Parathyroid adenoma (tissue), 2 donors: ENCODE data around the gene PKIG.

Experiments
- H2AFZ ChIP-seq: fragments of 300-600 bp; sonication (generic); one replicate; pipeline ENCODE4 v1.7.0; 2017; ENCODE audit warnings: antibody characterized with exemption, mild to moderate bottlenecking
- H3K27ac ChIP-seq: fragments of 300-600 bp; sonication (generic); one replicate; pipeline ENCODE4 v1.7.0; 2017
- H3K27me3 ChIP-seq: fragments of 300-600 bp; sonication (generic); one replicate; pipeline ENCODE4 v1.7.0; 2017; ENCODE audit warnings: low read length; ENCODE audit not compliant: control insufficient read depth, insufficient read depth
- H3K36me3 ChIP-seq: fragments of 300-600 bp; sonication (generic); one replicate; pipeline ENCODE4 v1.7.0; 2017; ENCODE audit warnings: low read length; ENCODE audit not compliant: control insufficient read depth, insufficient read depth
- H3K4me1 ChIP-seq: fragments of 300-600 bp; sonication (generic); one replicate; pipeline ENCODE4 v1.7.0; 2017; ENCODE audit warnings: control low read depth
- H3K4me2 ChIP-seq: fragments of 300-600 bp; sonication (generic); one replicate; pipeline ENCODE4 v1.7.0; 2017; ENCODE audit warnings: low read length
- H3K4me3 ChIP-seq: fragments of 300-600 bp; sonication (generic); one replicate; pipeline ENCODE4 v1.7.0; 2017; ENCODE audit warnings: low read depth, low read length
- H3K79me2 ChIP-seq: fragments of 300-600 bp; sonication (generic); one replicate; pipeline ENCODE4 v1.7.0; 2017; ENCODE audit warnings: control low read depth
- H3K9ac ChIP-seq: fragments of 300-600 bp; sonication (generic); one replicate; pipeline ENCODE4 v1.7.0; 2017; ENCODE audit warnings: mild to moderate bottlenecking
- H3K9me3 ChIP-seq: fragments of 300-600 bp; sonication (generic); one replicate; pipeline ENCODE4 v1.7.0; 2017; ENCODE audit warnings: low read length; ENCODE audit not compliant: control insufficient read depth
- TF ChIP-seq, protein P1 (sequence below): fragments of 300-600 bp; sonication (generic); IDR thresholded peaks from one replicate; pipeline ENCODE4 v1.7.0; 2017; ENCODE audit warnings: antibody characterized with exemption, mild to moderate bottlenecking
- donor health status: primary hyperparathyroidism.

The PKIG gene

DNA sequence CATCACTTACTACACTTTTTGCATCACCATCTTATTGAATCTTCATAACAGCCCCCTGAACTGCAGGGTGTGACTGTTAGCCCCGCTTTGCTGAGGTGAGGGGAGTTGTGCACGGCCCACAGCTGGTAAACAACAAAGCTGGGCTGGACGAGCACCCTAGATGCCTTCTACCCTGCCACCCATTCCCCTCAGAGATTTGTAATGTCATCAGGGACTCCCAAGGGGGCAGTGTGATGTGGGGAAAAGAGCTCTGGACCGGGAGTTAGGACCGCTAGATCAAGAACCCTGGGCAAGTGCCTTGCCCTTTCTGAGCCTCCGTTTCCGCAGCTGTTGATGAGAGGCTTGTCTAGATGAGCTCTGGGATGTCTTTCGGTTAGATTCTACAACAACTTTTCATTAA lies 20.9 kb downstream of the PKIG start:
- H3K9ac ChIP-seq, result no peak overlapping the region
- no peaks in the 10 kb centered on the region for H3K9me3 ChIP-seq
- H3K27ac ChIP-seq, result no peak overlapping the region
- H3K79me2 ChIP-seq, result peaks cover 13% of the 10 kb centered on the region
- H3K4me3 ChIP-seq, result no peak overlapping the region
- H2AFZ ChIP-seq, result no peak overlapping the region
- H3K4me2 ChIP-seq, result no peak overlapping the region
- TF ChIP-seq, protein P1, sequence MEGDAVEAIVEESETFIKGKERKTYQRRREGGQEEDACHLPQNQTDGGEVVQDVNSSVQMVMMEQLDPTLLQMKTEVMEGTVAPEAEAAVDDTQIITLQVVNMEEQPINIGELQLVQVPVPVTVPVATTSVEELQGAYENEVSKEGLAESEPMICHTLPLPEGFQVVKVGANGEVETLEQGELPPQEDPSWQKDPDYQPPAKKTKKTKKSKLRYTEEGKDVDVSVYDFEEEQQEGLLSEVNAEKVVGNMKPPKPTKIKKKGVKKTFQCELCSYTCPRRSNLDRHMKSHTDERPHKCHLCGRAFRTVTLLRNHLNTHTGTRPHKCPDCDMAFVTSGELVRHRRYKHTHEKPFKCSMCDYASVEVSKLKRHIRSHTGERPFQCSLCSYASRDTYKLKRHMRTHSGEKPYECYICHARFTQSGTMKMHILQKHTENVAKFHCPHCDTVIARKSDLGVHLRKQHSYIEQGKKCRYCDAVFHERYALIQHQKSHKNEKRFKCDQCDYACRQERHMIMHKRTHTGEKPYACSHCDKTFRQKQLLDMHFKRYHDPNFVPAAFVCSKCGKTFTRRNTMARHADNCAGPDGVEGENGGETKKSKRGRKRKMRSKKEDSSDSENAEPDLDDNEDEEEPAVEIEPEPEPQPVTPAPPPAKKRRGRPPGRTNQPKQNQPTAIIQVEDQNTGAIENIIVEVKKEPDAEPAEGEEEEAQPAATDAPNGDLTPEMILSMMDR, result no peak
- no peaks in the 10 kb centered on the region for H3K27me3 ChIP-seq
- H3K4me1 ChIP-seq, result peaks cover 15% of the 10 kb centered on the region
- no peaks in the 10 kb centered on the region for H3K36me3 ChIP-seq

DNA sequence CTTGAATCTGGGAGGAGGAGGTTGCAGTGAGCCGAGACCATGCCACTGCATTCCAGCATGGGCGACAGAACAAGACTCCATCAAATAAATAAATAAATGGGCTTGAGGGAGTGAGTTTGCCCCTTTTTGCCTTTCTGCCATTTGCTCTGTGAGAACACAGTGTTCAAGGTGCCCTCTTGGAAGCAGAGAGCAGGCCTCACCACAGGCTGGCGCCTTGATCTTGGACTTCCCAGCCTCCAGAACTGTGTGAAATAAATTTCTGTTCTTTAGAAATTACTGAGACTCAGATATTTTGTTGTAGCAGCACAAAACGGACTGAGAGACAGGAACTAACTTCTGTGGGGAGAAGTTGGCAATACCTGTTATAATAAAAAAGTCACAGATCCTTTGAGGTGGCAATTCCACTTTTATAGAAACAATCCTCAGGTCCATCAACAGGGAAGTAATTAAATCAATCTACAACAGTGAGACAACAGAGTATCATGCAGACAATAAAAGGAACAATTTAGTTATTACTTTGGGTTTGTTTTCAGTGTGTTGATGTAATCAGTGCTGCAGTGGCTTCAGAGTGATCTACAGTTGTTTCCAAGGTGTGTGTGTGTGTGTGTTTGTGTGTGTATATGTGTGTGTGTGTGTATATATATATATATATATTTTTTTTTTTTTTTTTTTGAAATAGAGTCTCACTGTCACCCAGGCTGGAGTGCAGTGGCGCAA lies 24.5 kb downstream of the PKIG start:
- Histone ChIP-seq H3K9ac (no peak overlapping the region), H3K27ac (no peak overlapping the region), H3K4me2 (no peak overlapping the region), H3K79me2 (peaks cover 6% of the 10 kb centered on the region), H3K4me1 (peaks cover 12% of the 10 kb centered on the region), H3K9me3 (no peaks in the 10 kb centered on the region), H3K36me3 (no peaks in the 10 kb centered on the region), H3K27me3 (no peaks in the 10 kb centered on the region), H3K4me3 (no peak overlapping the region), H2AFZ (no peak overlapping the region)
- TF ChIP-seq, protein P1, result no peak

DNA sequence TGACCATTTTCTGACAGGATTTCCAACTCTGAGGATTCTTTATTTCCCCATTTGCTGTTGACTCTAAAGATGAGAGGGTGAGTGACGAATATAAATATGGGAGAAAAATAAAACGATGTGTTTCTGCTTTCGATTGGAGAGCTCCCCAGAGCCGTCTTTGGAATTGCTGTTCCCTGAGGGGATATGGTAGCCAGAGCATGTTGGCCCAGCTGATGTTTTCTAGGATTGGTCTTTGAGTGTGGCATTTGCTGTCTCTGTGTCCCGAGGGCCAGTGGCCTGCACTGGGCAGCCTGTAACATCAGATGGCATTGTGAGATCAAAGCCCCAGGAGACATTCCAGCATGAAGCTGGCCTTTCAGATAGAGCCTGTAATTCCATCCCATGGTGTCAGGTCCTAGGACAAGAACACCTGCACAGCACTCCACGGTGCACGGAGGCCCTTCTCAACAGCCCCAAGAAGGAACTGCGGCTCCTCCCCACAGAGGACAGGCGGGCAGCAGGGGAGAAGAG lies 26.7 kb downstream of the PKIG start:
- no peak overlapping the region for H3K4me3 ChIP-seq
- H3K79me2 ChIP-seq, result peaks cover 13% of the 10 kb centered on the region
- peak overlapping the region; percentile 43 for H3K4me2 ChIP-seq
- H3K27me3 ChIP-seq, result no peaks in the 10 kb centered on the region
- no peak overlapping the region for H3K9ac ChIP-seq
- peak overlapping the region; percentile 90 for H3K27ac ChIP-seq
- TF ChIP-seq, protein P1, result no peak
- no peaks in the 10 kb centered on the region for H3K9me3 ChIP-seq
- H3K36me3 ChIP-seq, result no peaks in the 10 kb centered on the region
- peaks cover 8% of the 10 kb centered on the region for H3K4me1 ChIP-seq
- H2AFZ ChIP-seq, result peak overlapping the region; percentile 68

DNA sequence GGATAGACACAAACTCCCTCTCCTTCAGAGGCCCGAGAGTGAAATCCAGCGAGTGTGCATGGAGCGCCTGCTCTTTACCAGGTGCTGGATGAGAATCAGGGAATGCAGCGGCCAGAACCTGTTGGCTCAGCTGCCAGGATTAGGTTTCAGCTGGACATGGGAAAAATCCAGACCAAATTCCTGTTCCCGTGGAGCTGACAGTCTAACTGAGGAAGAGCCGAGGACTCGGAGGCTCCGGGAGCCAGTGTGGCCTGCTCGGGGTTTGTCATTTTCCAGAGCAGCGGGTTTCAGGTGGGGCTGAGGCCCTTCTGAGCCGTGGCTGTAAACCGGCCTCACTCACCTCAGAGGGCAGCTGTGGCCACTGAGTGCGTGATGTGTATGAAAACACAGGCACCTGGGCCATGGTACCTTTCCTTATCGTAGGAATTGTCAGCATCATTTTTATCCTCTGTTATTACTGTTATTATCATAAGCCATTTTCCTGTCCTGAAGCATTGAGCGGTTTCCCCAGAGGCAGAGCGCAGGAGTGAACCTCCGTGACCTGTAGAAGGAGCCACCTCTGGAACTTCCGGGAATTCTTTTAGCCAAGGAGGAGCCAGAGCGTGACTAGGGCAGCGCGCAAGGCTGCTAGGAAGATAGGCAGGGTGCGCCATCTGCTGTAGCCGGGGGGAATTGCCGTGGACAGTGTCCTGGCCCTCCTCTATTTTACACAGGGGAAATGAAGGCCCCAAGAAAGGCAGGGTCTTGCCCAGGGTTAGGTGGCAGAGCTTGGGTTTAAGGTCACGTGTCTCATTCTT lies 27.3 kb downstream of the PKIG start:
- H3K27ac ChIP-seq, result peak overlapping the region; percentile 90
- H3K9me3 ChIP-seq, result no peaks in the 10 kb centered on the region
- H3K36me3 ChIP-seq, result no peaks in the 10 kb centered on the region
- H3K4me3 ChIP-seq, result no peak overlapping the region
- peak overlapping the region; percentile 68 for H2AFZ ChIP-seq
- H3K79me2 ChIP-seq, result peaks cover 11% of the 10 kb centered on the region
- no peak overlapping the region for H3K9ac ChIP-seq
- TF ChIP-seq, protein P1, result peak; percentile 99
- peaks cover 8% of the 10 kb centered on the region for H3K4me1 ChIP-seq
- peak overlapping the region; percentile 43 for H3K4me2 ChIP-seq
- no peaks in the 10 kb centered on the region for H3K27me3 ChIP-seq
